GM23338 (cell line): Measurements from ENCODE around the gene TMEM51.

Experiments used
- CREB1 ChIP-seq: fragments of 250-450 bp; sonication (Bioruptor Pico); IDR thresholded peaks from 2 replicates; pipeline ENCODE4 v1.5.0; 2020; ENCODE audit warnings: low read depth, mild to moderate bottlenecking, moderate library complexity
- CTCF ChIP-seq, 2 experiments: fragments of 200-600 bp in 1 of 2; sonication (generic) in 1 of 2; conservative IDR thresholded peaks; 2 replicates each; pipeline versions ENCODE4 v1.5.1 to v1.6.1; 2016 to 2017; ENCODE audit warnings: antibody characterized with exemption in 2 of 2, low read depth in 2 of 2, mild to moderate bottlenecking in 2 of 2, moderate library complexity in 1 of 2
- EZH2 ChIP-seq: fragments of 200-600 bp; sonication (generic); IDR thresholded peaks from one replicate; pipeline ENCODE4 v1.8.0; 2017; ENCODE audit warnings: antibody characterized with exemption, mild to moderate bottlenecking, low read depth; ENCODE audit not compliant: unreplicated experiment
- JUNB ChIP-seq: IDR thresholded peaks from one replicate; pipeline ENCODE4 v1.6.1; 2016; ENCODE audit warnings: antibody characterized with exemption; ENCODE audit not compliant: unreplicated experiment
- NANOG ChIP-seq: IDR thresholded peaks from 2 replicates; pipeline ENCODE4 v1.6.1; 2016; ENCODE audit warnings: antibody characterized with exemption, borderline replicate concordance
- POLR2AphosphoS5 ChIP-seq: IDR thresholded peaks from 2 replicates; pipeline ENCODE4 v1.6.1; 2016; ENCODE audit warnings: antibody characterized with exemption, low read depth
- REST ChIP-seq: IDR thresholded peaks from one replicate; pipeline ENCODE4 v1.6.1; 2018; ENCODE audit warnings: antibody characterized with exemption; ENCODE audit not compliant: unreplicated experiment
- STAT1 ChIP-seq: IDR thresholded peaks from one replicate; pipeline ENCODE4 v1.6.1; 2016; ENCODE audit warnings: antibody characterized with exemption; ENCODE audit not compliant: unreplicated experiment
- ZNF114 ChIP-seq: fragments of 250-450 bp; sonication (Bioruptor Pico); IDR thresholded peaks from 2 replicates; pipeline ENCODE4 v1.5.0; 2020; ENCODE audit warnings: mild to moderate bottlenecking, moderate library complexity

GRCh38 chr1:15207031-15207828, 53.7 kb downstream of the TMEM51 start:
- no peak for TF ChIP-seq CTCF (conservative IDR thresholded peaks at IDR 0.05; ENCODE audit: low read depth in 2 of 2)
- TF ChIP-seq EZH2: no peak
- TF ChIP-seq CREB1 (CRISPR knock-in tag): no peak
- no peak for TF ChIP-seq REST
- TF ChIP-seq POLR2AphosphoS5: no peak
- no peak for TF ChIP-seq NANOG
- TF ChIP-seq JUNB: no peak
- no peak for TF ChIP-seq STAT1
- TF ChIP-seq ZNF114 (CRISPR knock-in tag): no peak
